IMR-90 (cell line): ENCODE measurements around the gene OGFOD3. TPM values are rescaled to one million over a fixed set of nuclear protein-coding genes. Genes with fewer than 3 reads are reported as not detected.

Source experiments
- ATAC-seq: fragments of 200-7000 bp; cut with Tn5 transposase; 2 replicates; pipeline ENCODE4 v1.9.1; 2020; ENCODE audit warnings: low read depth, mild to moderate bottlenecking, moderate library complexity
- BruUV-seq: library from RNA; stranded (reverse); fragments of 400-500 nt; replicated peaks from 2 replicates; lab custom pipeline; 2021; lab: Mats Ljungman, UMichigan
- CTCF ChIA-PET: fragments of 300-600 bp; formaldehyde crosslinking; extraction: SDS; loops from one replicate; lab custom pipeline; 2021; ENCODE audit warnings: antibody characterized with exemption; lab: Yijun Ruan, JAX
- POLR2A ChIA-PET: fragments of 300-600 bp; sonication (Branson Sonifier 250); formaldehyde crosslinking; loops from one replicate; lab custom pipeline; 2022; ENCODE audit warnings: antibody characterized with exemption; ENCODE audit not compliant: unreplicated experiment; lab: Charles Lee
- DNase-seq: peaks from one replicate; pipeline ENCODE4 v3.0.0; 2013
- H2AFZ ChIP-seq: replicated peaks from 2 replicates; pipeline ENCODE3; 2013; ENCODE audit warnings: low read length, mild to moderate bottlenecking; ENCODE audit not compliant: poor library complexity
- H2AK5ac ChIP-seq: 2 replicates; pipeline ENCODE4 v1.6.1; 2013; ENCODE audit warnings: low read depth, low read length, inconsistent platforms
- H2AK9ac ChIP-seq: replicated peaks from 2 replicates; pipeline ENCODE3; 2013; ENCODE audit warnings: mild to moderate bottlenecking, low read depth, low read length, moderate library complexity; ENCODE audit not compliant: poor library complexity
- H2BK120ac ChIP-seq: 2 replicates; pipeline ENCODE4 v1.6.1; 2013; ENCODE audit warnings: low read depth, low read length, inconsistent platforms
- H2BK15ac ChIP-seq: 3 replicates; pipeline ENCODE4 v1.6.1; 2013; ENCODE audit warnings: low read depth, low read length, inconsistent platforms
- H2BK20ac ChIP-seq: 2 replicates; pipeline ENCODE4 v1.6.1; 2013; ENCODE audit warnings: low read depth, mild to moderate bottlenecking, inconsistent platforms, low read length, moderate library complexity
- H2BK5ac ChIP-seq: 2 replicates; pipeline ENCODE4 v1.6.1; 2013; ENCODE audit warnings: mild to moderate bottlenecking, low read depth, low read length, inconsistent platforms; ENCODE audit not compliant: poor library complexity, severe bottlenecking
- H3K14ac ChIP-seq: replicated peaks from 2 replicates; pipeline ENCODE4 v1.6.1; 2013; ENCODE audit warnings: low read depth, low read length, inconsistent platforms
- H3K18ac ChIP-seq: 2 replicates; pipeline ENCODE4 v1.6.1; 2013; ENCODE audit warnings: low read depth, low read length, control low read depth
- H3K23ac ChIP-seq: 2 replicates; pipeline ENCODE4 v1.6.1; 2013; ENCODE audit warnings: low read depth, low read length, inconsistent platforms
- H3K27ac ChIP-seq: 2 replicates; pipeline ENCODE4 v1.5.1; 2013; ENCODE audit warnings: mild to moderate bottlenecking, control low read depth, low read length; ENCODE audit not compliant: insufficient read depth
- H3K27me3 ChIP-seq: 2 replicates; pipeline ENCODE4 v1.6.1; 2013; ENCODE audit warnings: low read length; ENCODE audit not compliant: control insufficient read depth, insufficient read depth
- H3K36me3 ChIP-seq: 2 replicates; pipeline ENCODE4 v1.6.1; 2013; ENCODE audit warnings: low read length, mixed read lengths; ENCODE audit not compliant: control insufficient read depth, insufficient read depth
- H3K4ac ChIP-seq: 2 replicates; pipeline ENCODE4 v1.6.1; 2013; ENCODE audit warnings: low read depth, low read length, inconsistent platforms
- H3K4me1 ChIP-seq: 2 replicates; pipeline ENCODE4 v1.6.1; 2013; ENCODE audit warnings: low read length, mixed read lengths; ENCODE audit not compliant: control insufficient read depth, insufficient read depth
- H3K4me2 ChIP-seq: 2 replicates; pipeline ENCODE4 v1.6.1; 2013; ENCODE audit warnings: low read depth, mild to moderate bottlenecking, control low read depth, low read length, moderate library complexity
- H3K4me3 ChIP-seq: 2 replicates; pipeline ENCODE4 v1.5.1; 2013; ENCODE audit warnings: low read depth, mild to moderate bottlenecking, control low read depth, low read length, moderate library complexity; ENCODE audit not compliant: insufficient read depth
- H3K56ac ChIP-seq: 2 replicates; pipeline ENCODE4 v1.6.1; 2013; ENCODE audit warnings: low read length, inconsistent platforms; ENCODE audit not compliant: insufficient read depth; ENCODE audit errors: extremely low read depth
- H3K79me1 ChIP-seq, 2 experiments: 2 replicates each; pipeline ENCODE4 v1.6.1; 2013; ENCODE audit warnings: low read length in 2 of 2, inconsistent platforms in 1 of 2, low read depth in 1 of 2
- H3K9ac ChIP-seq: 2 replicates; pipeline ENCODE4 v1.6.1; 2013; ENCODE audit warnings: low read depth, low read length, control low read depth
- H3K9me1 ChIP-seq: 2 replicates; pipeline ENCODE4 v1.6.1; 2013; ENCODE audit warnings: low read length, inconsistent platforms; ENCODE audit not compliant: insufficient read depth
- H3K9me3 ChIP-seq: 2 replicates; pipeline ENCODE4 v1.6.1; 2013; ENCODE audit warnings: low read length; ENCODE audit not compliant: control insufficient read depth, insufficient read depth
- H4K20me1 ChIP-seq: 2 replicates; pipeline ENCODE4 v1.6.1; 2013; ENCODE audit warnings: low read length, inconsistent platforms; ENCODE audit not compliant: insufficient read depth
- H4K5ac ChIP-seq: 2 replicates; pipeline ENCODE4 v1.6.1; 2013; ENCODE audit warnings: mild to moderate bottlenecking, low read depth, low read length, control low read depth
- H4K8ac ChIP-seq, 2 experiments: 2 replicates each; pipeline ENCODE4 v1.6.1; 2013; ENCODE audit warnings: low read depth in 2 of 2, low read length in 2 of 2, control low read depth in 1 of 2, inconsistent platforms in 1 of 2
- H4K91ac ChIP-seq: 2 replicates; pipeline ENCODE4 v1.6.1; 2013; ENCODE audit warnings: low read depth, low read length, inconsistent platforms; ENCODE audit not compliant: insufficient read depth
- MXI1 ChIP-seq: IDR thresholded peaks from 2 replicates; pipeline ENCODE4 v1.6.1; 2012; ENCODE audit warnings: low read depth, mild to moderate bottlenecking, low read length, moderate library complexity, borderline replicate concordance
- NFE2L2 ChIP-seq: fragments of 150-350 bp; IDR thresholded peaks from 2 replicates; pipeline ENCODE4 v1.6.1; 2016; ENCODE audit warnings: low read depth, mild to moderate bottlenecking, low read length
- WGBS, 2 experiments: methylation state at CpG; one replicate each; pipeline versions ENCODE4 v1.1.5 to v1.1.7; 2013; ENCODE audit warnings: missing lambda C conversion rate in 2 of 2; ENCODE audit not compliant: insufficient read length in 1 of 2; ENCODE audit errors: extremely low coverage in 2 of 2; 5-methylcytosine and 5-hydroxymethylcytosine counted together
- dilution Hi-C: fragments of 300-500 bp; cut with HindIII; formaldehyde crosslinking; loops from one replicate; pipeline ENCODE4 v1.14.3; 2018; ENCODE audit warnings: low sequenced_read_pairs; ENCODE audit not compliant: unreplicated experiment
- in situ Hi-C: fragments of 300-500 bp; cut with MboI; formaldehyde crosslinking; loops from 3 replicates; pipeline ENCODE4 v1.14.3; 2019; ENCODE audit warnings: low sequenced_read_pairs, inconsistent platforms, mixed read lengths
- intact Hi-C: fragments of 100-400 bp; cut with micrococcal nuclease; formaldehyde crosslinking; loops from 2 replicates; pipeline ENCODE4 v1.10.0; 2022
- polyA plus RNA-seq, 3 experiments: library from polyadenylated mRNA; depleted of rRNA; stranded (reverse); fragments of >200 nt; gene quantifications; 2 replicates each; pipeline ENCODE4 v1.2.3, GENCODE V29; 2012; ENCODE audit warnings: low replicate concordance in 1 of 3
- total RNA-seq: library from RNA; depleted of rRNA; stranded (reverse); fragments of >200 nt; gene quantifications from 2 replicates; pipeline ENCODE4 v1.2.3, GENCODE V29; 2012
- TF ChIP-seq, protein P1 (sequence below): fragments of 150-350 bp; IDR thresholded peaks from 2 replicates; pipeline ENCODE4 v1.6.1; 2017; ENCODE audit warnings: mild to moderate bottlenecking, antibody characterized with exemption, low read length, low read depth

OGFOD3 gene
- total and polyA plus RNA-seq, 2 of the 4 experiments (the other 2 are of a cell fraction) = 25.3 to 33.4 TPM

DNA sequence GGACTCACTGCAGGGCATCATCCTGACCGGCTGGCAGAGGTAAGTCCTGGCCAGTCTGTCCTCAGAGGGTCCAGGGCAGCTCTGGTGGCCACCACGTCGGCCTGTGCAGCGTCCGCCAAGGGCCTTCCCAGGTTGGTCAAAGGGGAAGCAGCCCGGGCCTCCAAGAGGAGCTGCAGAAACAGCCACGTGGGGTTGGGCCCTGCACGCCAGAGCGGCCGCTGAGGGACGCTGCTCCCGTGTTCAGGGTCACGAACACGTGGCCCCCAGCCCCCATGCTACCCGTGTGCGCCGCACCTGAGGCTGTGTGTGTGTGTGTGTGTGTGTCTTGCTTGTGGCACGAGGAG is 18.9 kb upstream of the OGFOD3 start:
- H2AFZ ChIP-seq = no peak overlapping the region
- no peak overlapping the region for H3K14ac ChIP-seq
- intact Hi-C loops (no loop called here), dilution Hi-C loops (no loop called here), in situ Hi-C loops (no loop called here)
- H3K4me2 ChIP-seq = no peak overlapping the region
- H4K5ac ChIP-seq = no peak overlapping the region
- H3K4ac ChIP-seq = no peak overlapping the region
- no peak overlapping the region for H2BK5ac ChIP-seq
- no peak overlapping the region for H4K8ac ChIP-seq
- H2AK9ac ChIP-seq = no peak overlapping the region
- no peak overlapping the region for H3K27ac ChIP-seq
- no peak overlapping the region for H2BK120ac ChIP-seq
- DNase-seq (no peak), ATAC-seq (no peak)
- H3K27me3 ChIP-seq = no peaks in the 10 kb centered on the region
- peaks cover 11% of the 10 kb centered on the region for H3K36me3 ChIP-seq
- ChIA-PET CTCF (no interaction called here), POLR2A (no interaction called here)
- no peak overlapping the region for H2BK20ac ChIP-seq
- no peak overlapping the region for H2AK5ac ChIP-seq
- peaks cover 13% of the 10 kb centered on the region; the same call in 1 of the 2 replicates for H4K20me1 ChIP-seq
- no peak overlapping the region for H3K4me3 ChIP-seq
- WGBS, 2 experiments = 90% methylated on average over 8 of the region's 18 CpGs; no CpG with 5 or more reads in 1 of the 2 experiments
- no peaks in the 10 kb centered on the region for H3K79me1 ChIP-seq
- H3K56ac ChIP-seq = no peak overlapping the region
- H3K9me1 ChIP-seq = no peaks in the 10 kb centered on the region; the same call in 1 of the 2 replicates
- H4K91ac ChIP-seq = no peak overlapping the region
- no peak overlapping the region for H3K23ac ChIP-seq
- no TSS peak for BruUV-seq
- H3K18ac ChIP-seq = no peak overlapping the region
- H2BK15ac ChIP-seq = no peak overlapping the region
- H3K4me1 ChIP-seq = peaks cover 3% of the 10 kb centered on the region
- no peaks in the 10 kb centered on the region for H3K9me3 ChIP-seq
- TF ChIP-seq MXI1 (no peak), NFE2L2 (no peak)
- TF ChIP-seq, protein P1, sequence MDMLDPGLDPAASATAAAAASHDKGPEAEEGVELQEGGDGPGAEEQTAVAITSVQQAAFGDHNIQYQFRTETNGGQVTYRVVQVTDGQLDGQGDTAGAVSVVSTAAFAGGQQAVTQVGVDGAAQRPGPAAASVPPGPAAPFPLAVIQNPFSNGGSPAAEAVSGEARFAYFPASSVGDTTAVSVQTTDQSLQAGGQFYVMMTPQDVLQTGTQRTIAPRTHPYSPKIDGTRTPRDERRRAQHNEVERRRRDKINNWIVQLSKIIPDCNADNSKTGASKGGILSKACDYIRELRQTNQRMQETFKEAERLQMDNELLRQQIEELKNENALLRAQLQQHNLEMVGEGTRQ = no peak
- no peak overlapping the region for H3K9ac ChIP-seq
